ENCODE data around the gene GSE1. TPM values are rescaled to one million over a fixed set of nuclear protein-coding genes. Genes with fewer than 3 reads are reported as not detected.

Gene GSE1
- polyA plus RNA-seq, 4 donors, result 54.5 to 89.1 (median 68.1) TPM

DNA sequence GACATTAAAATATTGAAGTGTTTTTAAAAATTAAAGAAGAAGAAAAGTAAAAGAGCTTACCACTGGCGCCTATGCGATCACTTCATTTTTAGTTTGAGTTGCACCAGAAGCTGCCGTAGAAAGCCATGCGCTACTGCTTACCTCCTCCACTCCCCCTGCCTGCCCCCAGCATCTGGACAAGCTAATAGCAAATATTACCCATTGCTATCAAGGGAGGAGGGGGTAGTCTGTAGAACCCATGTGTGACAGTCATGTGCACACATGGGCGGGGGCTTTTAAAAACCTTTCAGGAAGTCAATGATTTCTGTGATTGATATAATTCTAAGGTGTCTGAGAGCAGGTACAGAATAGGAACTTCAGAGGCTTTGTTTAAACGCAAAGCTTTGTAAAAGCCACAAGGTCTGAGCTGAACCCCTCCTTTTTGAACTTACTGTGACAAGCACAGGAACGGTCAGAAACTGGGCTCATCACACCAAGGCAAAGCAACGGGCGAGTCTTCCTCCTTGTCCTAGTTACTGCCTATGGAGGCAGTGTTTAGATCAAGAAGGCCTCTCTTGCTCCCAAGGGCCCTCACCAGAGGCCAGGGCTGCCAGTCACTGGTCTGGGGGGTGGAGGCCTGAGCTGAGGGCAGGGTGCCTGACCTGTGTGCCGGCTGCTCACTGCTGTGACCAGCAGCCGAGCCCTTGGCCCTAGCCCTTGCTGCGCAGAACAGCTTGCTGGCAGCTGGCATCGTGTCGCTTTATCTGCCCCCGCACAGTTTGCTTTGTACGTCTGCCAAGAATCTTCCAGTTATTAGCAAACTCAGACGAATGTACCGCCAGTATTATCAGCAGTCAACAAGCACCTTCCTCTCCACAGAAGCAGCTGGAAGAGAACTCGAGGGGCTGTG is 60.7 kb downstream of the GSE1 start:
- DNase-seq (ENCODE audit: low read depth in 4 of 4, low spot score in 2 of 4), result no peak

- DNase-seq (ENCODE audit: low read depth in 4 of 4, low spot score in 2 of 4), result no peak
These were observed 61.3 kb downstream of the GSE1 start for GRCh38 chr16:85674418-85674755.

DNA sequence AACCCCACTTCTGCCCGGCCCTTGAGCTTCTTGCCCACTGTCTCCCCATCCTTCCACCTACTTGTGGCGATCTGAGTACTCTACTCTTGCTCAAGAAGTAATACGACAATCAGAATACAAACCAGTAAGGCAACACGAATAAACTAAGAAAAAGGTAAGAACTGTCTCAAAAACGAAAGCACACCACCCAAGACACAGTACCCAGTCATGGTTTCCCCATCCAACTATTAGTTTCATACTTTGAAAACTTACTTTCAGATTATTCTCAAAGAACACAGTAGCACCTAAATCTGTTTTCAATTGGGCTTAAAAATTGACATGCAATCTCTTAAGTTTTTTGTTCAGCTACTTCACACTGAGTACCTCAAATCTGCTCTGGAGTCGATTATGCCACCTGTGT is 61.7 kb downstream of the GSE1 start:
- no peak for DNase-seq (ENCODE audit: low read depth in 4 of 4, low spot score in 2 of 4)

- DNase-seq (ENCODE audit: low read depth in 4 of 4, low spot score in 2 of 4), result no peak
These were observed 62.2 kb downstream of the GSE1 start for GRCh38 chr16:85675251-85675874.

DNA sequence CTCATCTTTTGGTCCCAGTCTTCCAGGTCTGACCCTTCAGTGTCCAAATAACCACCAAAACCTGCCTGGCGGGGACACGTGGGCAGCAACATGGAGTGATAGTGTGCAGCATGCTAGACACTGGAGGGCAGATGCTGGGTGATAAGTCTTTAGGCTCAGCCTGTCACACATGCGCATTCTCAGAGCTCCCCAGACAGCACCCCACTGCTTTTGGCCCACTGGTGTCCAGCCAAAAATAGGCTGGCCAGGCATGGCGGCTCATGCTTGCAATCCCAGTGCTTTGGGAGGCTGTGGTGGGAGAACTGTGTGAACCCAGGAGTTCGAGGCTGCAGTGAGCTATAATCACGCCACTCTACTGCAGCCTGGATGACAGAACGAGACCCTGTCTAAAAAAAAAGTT is 63.3 kb downstream of the GSE1 start:
- no peak for DNase-seq (ENCODE audit: low read depth in 4 of 4, low spot score in 2 of 4)

GRCh38 chr16:85677383-85677967 is 64.4 kb downstream of the GSE1 start:
- no peak for DNase-seq (ENCODE audit: low read depth in 4 of 4, low spot score in 2 of 4)

- DNase-seq (ENCODE audit: low read depth in 4 of 4, low spot score in 2 of 4), result no peak
These were observed 64.9 kb downstream of the GSE1 start for GRCh38 chr16:85678016-85678415.

DNA sequence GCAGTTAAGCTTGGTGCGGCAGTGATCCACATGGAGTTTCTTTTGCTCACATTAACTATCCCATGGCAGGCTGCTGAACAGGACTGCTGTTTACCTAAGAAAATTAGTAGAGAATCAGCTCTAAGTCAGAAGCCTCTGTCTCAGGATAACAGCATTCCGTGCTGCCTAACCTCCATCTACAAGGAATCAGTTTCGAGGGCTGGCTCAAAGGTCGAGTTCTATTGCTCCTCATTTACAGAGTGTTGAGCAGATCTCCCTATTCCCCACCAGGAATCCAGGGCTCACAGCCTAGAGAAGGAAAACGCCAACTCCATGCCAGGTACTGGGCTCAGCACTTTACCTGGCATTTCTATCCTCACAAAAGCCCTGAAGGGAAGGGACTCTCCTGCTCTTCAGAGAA is 65.7 kb downstream of the GSE1 start:
- DNase-seq (ENCODE audit: low read depth in 4 of 4, low spot score in 2 of 4), result no peak

GRCh38 chr16:85679870-85680269 is 66.7 kb downstream of the GSE1 start:
- no peak for DNase-seq (ENCODE audit: low read depth in 4 of 4, low spot score in 2 of 4)

GRCh38 chr16:85680352-85680944 is 67.3 kb downstream of the GSE1 start:
- DNase-seq (ENCODE audit: low read depth in 4 of 4, low spot score in 2 of 4), result no peak

DNA sequence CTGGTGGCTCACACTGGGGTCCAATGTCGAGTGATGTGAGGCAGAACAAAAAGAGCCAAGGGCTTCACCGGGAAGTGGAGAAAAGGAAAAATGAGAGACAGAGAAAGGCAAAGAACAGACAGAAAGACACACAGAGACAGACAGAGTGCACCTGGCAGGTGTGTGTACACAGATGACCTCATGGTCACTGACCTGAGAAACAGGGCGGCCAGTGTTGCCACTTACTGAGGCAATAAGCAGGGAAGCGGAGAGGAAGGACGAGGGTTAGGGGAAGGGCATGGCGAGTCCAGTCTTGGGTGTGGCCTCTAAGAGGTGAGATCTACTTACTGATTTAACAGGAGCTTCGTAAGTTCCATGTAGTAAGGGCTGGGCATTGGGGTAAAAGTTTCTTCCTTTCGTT is 68.1 kb downstream of the GSE1 start:
- DNase-seq (ENCODE audit: low read depth in 4 of 4, low spot score in 2 of 4), result no peak

DNA sequence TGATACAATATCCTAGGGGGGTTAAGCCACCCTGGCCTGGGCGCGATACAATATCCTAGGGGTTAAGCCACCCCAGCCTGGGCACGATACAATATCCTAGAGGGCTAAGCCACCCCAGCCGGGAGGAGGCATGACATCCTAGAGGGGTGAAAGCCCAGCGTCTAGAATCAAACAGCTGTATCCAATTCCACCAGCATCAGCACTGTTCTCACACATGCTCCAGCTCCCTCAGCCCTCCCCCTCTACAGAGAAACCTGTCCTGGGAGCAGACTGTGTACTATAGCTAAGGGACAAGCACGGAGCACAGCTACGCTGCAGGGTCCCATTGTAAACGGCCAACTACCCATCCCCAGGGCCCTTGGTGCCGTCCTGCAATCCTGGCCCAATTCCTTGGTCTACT is 69.4 kb downstream of the GSE1 start:
- no peak for DNase-seq (ENCODE audit: low read depth in 4 of 4, low spot score in 2 of 4)

DNA sequence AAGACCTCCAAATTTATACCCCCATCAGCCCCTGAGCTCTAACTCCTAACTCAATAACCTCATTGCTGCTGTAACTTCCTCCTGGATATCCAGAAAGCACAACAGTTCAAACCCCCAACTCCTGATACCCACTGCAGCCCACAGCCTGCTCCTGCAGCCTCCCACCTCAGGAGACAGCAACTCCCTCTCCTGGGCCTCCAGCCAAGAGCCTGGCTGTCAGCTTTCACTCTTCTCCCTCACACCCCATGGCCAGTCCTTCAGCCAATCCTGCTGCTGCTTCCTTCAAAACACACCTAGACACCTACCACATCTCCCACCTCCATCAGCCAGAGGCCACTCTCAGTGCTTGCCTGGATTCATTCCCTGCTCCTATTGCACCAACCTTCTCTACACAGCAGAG is 70.2 kb downstream of the GSE1 start:
- no peak for DNase-seq (ENCODE audit: low read depth in 4 of 4, low spot score in 2 of 4)

DNA sequence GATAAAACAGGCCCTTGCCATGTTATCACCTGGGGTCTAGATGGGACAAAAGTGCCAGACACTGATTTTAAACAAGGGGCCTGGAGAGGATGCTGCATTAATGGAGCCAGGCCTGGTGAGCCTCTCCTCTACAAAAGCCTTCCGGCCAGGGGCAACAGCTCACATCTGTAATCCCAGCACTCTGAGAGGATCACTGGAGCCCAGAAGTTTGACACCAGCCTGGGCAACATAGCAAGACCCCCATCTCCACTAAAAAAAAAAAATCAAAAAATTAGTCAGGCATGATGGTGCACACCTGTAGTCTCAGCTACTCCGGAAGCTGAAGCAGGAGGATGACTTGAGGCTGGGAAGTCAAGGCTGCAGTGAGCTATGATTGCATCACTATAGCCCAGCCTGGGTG is 72.1 kb downstream of the GSE1 start:
- no peak for DNase-seq (ENCODE audit: low read depth in 4 of 4, low spot score in 2 of 4)

DNA sequence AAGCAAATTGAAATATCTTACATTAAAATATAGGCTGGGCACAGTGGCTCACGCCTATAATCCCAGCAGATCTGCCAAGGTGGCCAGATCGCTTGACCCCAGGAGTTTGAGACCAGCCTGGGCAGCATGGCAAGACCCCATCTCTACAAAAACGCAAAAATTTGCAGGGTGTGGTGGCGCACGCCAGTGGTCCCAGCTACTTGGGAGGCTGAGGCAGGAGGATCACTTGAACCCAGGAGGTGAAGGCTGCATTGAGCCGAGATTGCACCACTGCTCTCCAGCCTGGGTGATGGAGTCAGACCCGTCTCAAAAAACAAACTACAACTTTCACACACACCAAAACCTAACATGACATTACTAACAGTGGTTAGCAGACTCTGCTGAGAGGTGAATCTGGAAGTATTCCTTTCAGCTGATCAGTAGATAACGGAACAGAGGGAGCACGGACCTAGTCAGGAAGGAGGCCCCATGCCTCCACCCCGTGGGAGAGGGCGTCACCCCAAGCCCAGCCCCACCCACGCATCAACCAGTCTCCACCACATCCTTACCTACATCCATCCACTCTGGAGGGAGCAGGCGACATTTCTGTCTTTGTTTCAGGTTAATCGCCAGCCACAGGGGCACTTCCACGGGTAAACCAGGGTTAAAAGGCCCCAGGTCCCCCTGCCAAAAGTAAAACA is 73.9 kb downstream of the GSE1 start:
- DNase-seq (ENCODE audit: low read depth in 4 of 4, low spot score in 2 of 4), result no peak

DNA sequence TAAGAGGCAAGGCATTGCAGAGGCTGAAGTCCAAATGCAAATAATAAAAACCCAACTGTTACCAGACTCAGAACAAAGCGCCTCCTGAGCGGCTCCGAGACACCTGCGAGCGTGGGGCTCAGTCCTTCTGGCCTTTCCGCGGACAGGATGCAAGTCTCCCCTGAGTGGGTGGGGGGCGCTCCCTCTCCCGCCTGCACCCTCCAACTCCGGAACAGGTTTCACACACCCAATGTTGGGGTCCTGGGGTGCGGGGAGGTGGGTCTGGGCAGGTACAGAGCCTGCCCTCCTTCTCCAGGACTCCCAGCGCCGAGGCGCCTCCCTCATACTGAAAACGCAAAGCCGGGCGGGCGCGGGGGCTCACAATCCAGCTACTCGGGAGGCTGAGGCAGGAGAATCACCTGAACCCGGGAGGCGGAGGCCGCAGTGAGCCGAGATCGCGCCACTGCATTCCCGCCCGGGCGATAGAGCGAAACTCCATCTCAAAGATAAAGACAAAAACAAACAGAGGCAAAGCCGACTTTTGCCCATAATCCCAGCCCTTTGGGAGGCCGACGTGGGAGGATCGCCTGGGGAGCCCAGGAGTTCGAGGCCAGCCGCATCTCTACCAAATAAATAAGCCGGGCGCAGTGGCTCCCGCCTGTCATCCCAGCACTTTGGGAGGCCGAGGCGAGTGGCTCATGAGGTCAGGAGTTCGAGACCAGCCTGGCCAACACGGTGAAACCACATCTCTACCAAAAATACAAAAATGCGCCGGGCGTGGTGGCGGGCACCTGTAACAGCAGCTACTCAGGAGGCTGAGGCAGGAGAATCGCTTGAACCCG is 74.7 kb downstream of the GSE1 start:
- DNase-seq (ENCODE audit: low read depth in 4 of 4, low spot score in 2 of 4), result no peak

DNA sequence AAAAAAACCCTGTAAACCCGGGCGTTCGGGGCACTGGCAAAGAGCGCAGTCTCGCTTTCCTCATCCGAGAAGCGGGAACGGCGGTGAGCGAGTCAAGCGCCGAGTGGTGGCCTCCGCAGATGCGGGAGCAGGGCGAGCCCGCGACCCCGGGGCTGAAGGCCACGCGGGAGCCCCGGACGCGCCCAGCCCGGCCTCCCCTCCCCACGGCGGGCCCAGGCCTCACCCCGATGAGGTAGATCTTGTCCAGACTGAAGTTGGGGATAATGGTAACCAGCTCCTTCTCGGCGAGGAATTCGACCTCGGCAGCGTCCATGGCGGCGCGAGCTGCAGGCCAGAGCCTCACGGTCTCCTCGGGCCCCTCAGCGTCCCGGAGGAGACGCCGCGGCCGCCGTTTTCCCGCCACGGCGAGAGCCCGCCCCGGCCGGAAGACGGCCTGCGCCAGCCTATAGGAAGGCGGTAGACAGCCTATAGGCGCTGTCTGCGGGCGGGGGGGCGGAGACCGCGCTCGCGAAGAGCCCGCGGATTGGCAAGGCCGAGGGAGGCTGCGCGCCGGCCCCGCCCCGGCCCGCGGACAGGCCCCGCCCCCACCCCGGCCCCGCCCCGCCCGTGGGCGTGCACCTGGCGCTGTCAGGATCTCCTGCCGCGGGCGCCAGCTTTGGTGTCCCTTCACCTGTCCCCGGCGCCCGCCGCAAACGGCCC is 75.6 kb downstream of the GSE1 start, which contains the start of gene GINS2:
Gene GINS2, minus strand, starts transcription at position 369 of the 699 bp plus-strand sequence. Its CDS starts 56 bp downstream, at position 313.
- DNase-seq (ENCODE audit: low read depth in 4 of 4, low spot score in 2 of 4), result peak in 3 of 4 donors; percentile 68 to 72 (median 68)

- DNase-seq (ENCODE audit: low read depth in 4 of 4, low spot score in 2 of 4), result no peak
These were observed 76.3 kb downstream of the GSE1 start for GRCh38 chr16:85689285-85689949.

- DNase-seq (ENCODE audit: low read depth in 4 of 4, low spot score in 2 of 4), result no peak
These were observed 76.8 kb downstream of the GSE1 start for GRCh38 chr16:85689950-85690320.

All from left renal cortex interstitium (tissue), 4 donors.